ENCODE data around the gene UBASH3B. TPM values are rescaled to one million over a fixed set of nuclear protein-coding genes. Genes with fewer than 3 reads are reported as not detected.
"Not testable (repeated sequence)": the region's sequence is repeated elsewhere in the genome, so short reads cannot be mapped to it uniquely, and the experiment has no call there.

Gene UBASH3B
- total RNA-seq, 1 donor from 2014 or later = 6.6 TPM

DNA sequence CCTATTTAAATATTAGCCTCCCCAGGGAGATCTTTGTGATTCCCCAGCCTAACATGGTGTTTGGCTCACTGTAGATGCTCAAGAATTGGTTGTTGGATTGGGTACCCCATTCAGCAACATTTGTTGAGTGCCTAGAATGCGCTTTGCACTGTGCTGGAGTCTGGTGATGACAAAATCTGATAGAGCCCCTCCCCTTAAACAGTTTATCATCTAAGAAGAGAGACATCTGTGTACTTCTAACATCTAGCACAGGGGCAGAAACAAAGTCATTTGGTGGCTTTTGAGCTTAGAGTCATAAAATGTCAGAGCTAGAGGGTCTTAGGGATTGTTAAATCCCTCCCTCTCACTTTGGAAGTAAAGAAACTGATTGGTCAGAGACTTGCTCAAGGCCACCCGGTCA is 73.0 kb downstream of the UBASH3B start:
- Mint-ChIP-seq H3K4me3 (no peak overlapping the region), H3K27ac (no peak overlapping the region), H3K4me1 (peaks cover 15% of the 10 kb centered on the region), H3K36me3 (no peaks in the 10 kb centered on the region), H3K27me3 (ENCODE audit: low read depth) (peaks cover 4% of the 10 kb centered on the region), H3K9me3 (no peaks in the 10 kb centered on the region)
- DNase-seq (ENCODE audit: low spot score in 2 of 2, unreplicated experiment in 2 of 2) = no peak
- no peak for TF ChIP-seq CTCF (IDR thresholded peaks at IDR 0.05; ENCODE audit: unreplicated experiment)

- TF ChIP-seq CTCF (IDR thresholded peaks at IDR 0.05; ENCODE audit: unreplicated experiment) = no peak
- Mint-ChIP-seq H3K36me3 (no peaks in the 10 kb centered on the region), H3K9me3 (no peaks in the 10 kb centered on the region), H3K4me1 (peaks cover 17% of the 10 kb centered on the region), H3K27me3 (ENCODE audit: low read depth) (peaks cover 4% of the 10 kb centered on the region), H3K4me3 (no peak overlapping the region), H3K27ac (no peak overlapping the region)
- no peak for DNase-seq (ENCODE audit: low spot score in 2 of 2, unreplicated experiment in 2 of 2)
These were observed 73.6 kb downstream of the UBASH3B start for GRCh38 chr11:122729139-122729538.

DNA sequence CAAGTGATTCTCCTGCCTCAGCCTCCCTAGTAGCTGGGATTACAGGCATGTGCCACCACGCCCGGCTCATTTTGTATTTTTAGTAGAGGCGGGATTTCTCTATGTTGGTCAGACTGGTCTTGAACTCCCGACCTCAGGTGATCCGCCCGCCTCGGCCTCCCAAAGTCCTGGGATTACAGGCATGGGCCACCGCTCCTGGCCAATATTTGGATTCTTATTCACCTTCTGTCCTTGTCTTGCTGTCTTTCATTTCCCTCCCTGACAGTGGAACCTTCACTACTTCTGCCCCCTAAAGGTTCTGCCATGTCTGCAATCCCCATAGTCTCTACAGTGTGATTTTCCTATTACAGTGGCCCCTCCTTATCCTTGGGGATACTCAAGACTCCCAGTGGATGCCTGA is 75.2 kb downstream of the UBASH3B start:
- DNase-seq (ENCODE audit: low spot score in 2 of 2, unreplicated experiment in 2 of 2); H3K27me3 Mint-ChIP-seq (ENCODE audit: low read depth); H3K4me3 Mint-ChIP-seq; H3K9me3 Mint-ChIP-seq; H3K36me3 Mint-ChIP-seq; H3K27ac Mint-ChIP-seq: not testable (repeated sequence)
- H3K4me1 Mint-ChIP-seq = peaks cover 23% of the 10 kb centered on the region

GRCh38 chr11:122731500-122731913 is 76.0 kb downstream of the UBASH3B start:
- Mint-ChIP-seq H3K9me3 (no peaks in the 10 kb centered on the region), H3K27ac (no peak overlapping the region), H3K27me3 (ENCODE audit: low read depth) (peaks cover 4% of the 10 kb centered on the region), H3K4me1 (peaks cover 23% of the 10 kb centered on the region), H3K36me3 (no peaks in the 10 kb centered on the region), H3K4me3 (no peak overlapping the region)
- DNase-seq (ENCODE audit: low spot score in 2 of 2, unreplicated experiment in 2 of 2) = no peak
- no peak for TF ChIP-seq CTCF (IDR thresholded peaks at IDR 0.05; ENCODE audit: unreplicated experiment)

GRCh38 chr11:122732342-122733315 is 77.1 kb downstream of the UBASH3B start:
- no peaks in the 10 kb centered on the region for H3K9me3 Mint-ChIP-seq
- no peak overlapping the region for H3K27ac Mint-ChIP-seq
- H3K27me3 Mint-ChIP-seq (ENCODE audit: low read depth) = no peaks in the 10 kb centered on the region
- peaks cover 19% of the 10 kb centered on the region for H3K4me1 Mint-ChIP-seq
- no peaks in the 10 kb centered on the region for H3K36me3 Mint-ChIP-seq
- no peak for DNase-seq (ENCODE audit: low spot score in 2 of 2, unreplicated experiment in 2 of 2)
- no peak overlapping the region for H3K4me3 Mint-ChIP-seq
- no peak for TF ChIP-seq CTCF (IDR thresholded peaks at IDR 0.05; ENCODE audit: unreplicated experiment)

- no peak for TF ChIP-seq CTCF (IDR thresholded peaks at IDR 0.05; ENCODE audit: unreplicated experiment)
- Mint-ChIP-seq H3K4me3 (no peak overlapping the region), H3K27me3 (ENCODE audit: low read depth) (no peaks in the 10 kb centered on the region), H3K4me1 (peaks cover 19% of the 10 kb centered on the region), H3K27ac (no peak overlapping the region), H3K9me3 (no peaks in the 10 kb centered on the region), H3K36me3 (no peaks in the 10 kb centered on the region)
- DNase-seq (ENCODE audit: low spot score in 2 of 2, unreplicated experiment in 2 of 2) = no peak
These were observed 77.8 kb downstream of the UBASH3B start for GRCh38 chr11:122733318-122733717.
